SK-N-MC (cell line): ENCODE data around the gene TSPAN15.

Experiments used
- DNase-seq: peaks from one replicate; pipeline ENCODE4 v3.0.0-alpha.2; 2011; ENCODE audit warnings: low read depth, low spot score
- H3K27ac ChIP-seq: fragments of 200-600 bp; sonication (generic); 2 replicates; pipeline ENCODE4 v1.5.1; 2016; ENCODE audit warnings: mixed run types
- H3K36me3 ChIP-seq: fragments of 200-600 bp; sonication (generic); 2 replicates; pipeline ENCODE4 v1.6.1; 2017; ENCODE audit warnings: antibody characterized with exemption, low read length, mixed read lengths; ENCODE audit not compliant: insufficient read depth
- H3K4me3 ChIP-seq: fragments of 200-600 bp; sonication (generic); 2 replicates; pipeline ENCODE4 v1.5.1; 2016
- H3K9ac ChIP-seq: fragments of 200-600 bp; sonication (generic); 2 replicates; pipeline ENCODE4 v1.8.0; 2017; ENCODE audit warnings: mixed run types, mixed read lengths; ENCODE audit not compliant: insufficient read length
- H3K9me3 ChIP-seq: fragments of 200-600 bp; sonication (generic); 2 replicates; pipeline ENCODE4 v1.6.1; 2017; ENCODE audit warnings: low read depth, mild to moderate bottlenecking, antibody characterized with exemption, low read length, moderate library complexity, mixed read lengths
- EZH2 ChIP-seq: fragments of 200-600 bp; sonication (generic); IDR thresholded peaks from one replicate; pipeline ENCODE4 v1.6.1; 2017; ENCODE audit warnings: antibody characterized with exemption
- FOXP2 ChIP-seq: optimal IDR thresholded peaks from 2 replicates; pipeline ENCODE3; 2011; ENCODE audit warnings: mild to moderate bottlenecking, moderate library complexity; ENCODE audit not compliant: insufficient read depth; ENCODE audit errors: extremely low read length, control extremely low read depth
- POLR2AphosphoS5 ChIP-seq: IDR thresholded peaks from 2 replicates; pipeline ENCODE4 v1.6.1; 2012; ENCODE audit warnings: mild to moderate bottlenecking, low read depth, low read length, borderline replicate concordance

The TSPAN15 gene

GRCh38 chr10:69451209-69451783, at the start of gene TSPAN15:
TSPAN15 (plus strand) TSS chr10:69451465; CDS start chr10:69451595, 130 bp downstream.
- no peak within 1 kb of the TSS for H3K27ac ChIP-seq
- no peak for TF ChIP-seq FOXP2
- no peak for TF ChIP-seq EZH2
- TF ChIP-seq POLR2AphosphoS5, result no peak
- H3K9ac ChIP-seq, result peak within 1 kb of the TSS; percentile 45
- peak within 1 kb of the TSS; percentile 81 for H3K4me3 ChIP-seq
- H3K36me3 ChIP-seq, result no peaks in the 10 kb centered on the region
- DNase-seq, result no peak
- no peaks in the 10 kb centered on the region for H3K9me3 ChIP-seq

- Histone ChIP-seq H3K36me3 (no peaks in the 10 kb centered on the region), H3K4me3 (no peak overlapping the region), H3K9me3 (no peaks in the 10 kb centered on the region), H3K9ac (no peak overlapping the region), H3K27ac (no peak overlapping the region)
- no peak for TF ChIP-seq FOXP2
- no peak for DNase-seq
These were observed 48.9 kb upstream of the TSPAN15 start for GRCh38 chr10:69402386-69402785.

- Histone ChIP-seq H3K9me3 (no peaks in the 10 kb centered on the region), H3K27ac (no peak overlapping the region), H3K36me3 (no peaks in the 10 kb centered on the region), H3K9ac (no peak overlapping the region), H3K4me3 (no peak overlapping the region)
- DNase-seq, result no peak
- TF ChIP-seq EZH2 (no peak), FOXP2 (no peak), POLR2AphosphoS5 (no peak)
These were observed 48.2 kb upstream of the TSPAN15 start for GRCh38 chr10:69403066-69403465.

GRCh38 chr10:69403519-69403918, 47.7 kb upstream of the TSPAN15 start:
- no peak for DNase-seq
- Histone ChIP-seq H3K36me3 (no peaks in the 10 kb centered on the region), H3K9me3 (no peaks in the 10 kb centered on the region), H3K27ac (no peak overlapping the region), H3K4me3 (no peak overlapping the region), H3K9ac (no peak overlapping the region)
- TF ChIP-seq POLR2AphosphoS5 (no peak), EZH2 (no peak), FOXP2 (no peak)

GRCh38 chr10:69404786-69405185, 46.5 kb upstream of the TSPAN15 start:
- Histone ChIP-seq H3K27ac (no peak overlapping the region), H3K36me3 (no peaks in the 10 kb centered on the region), H3K4me3 (no peak overlapping the region), H3K9me3 (no peaks in the 10 kb centered on the region), H3K9ac (no peak overlapping the region)
- no peak for DNase-seq
- TF ChIP-seq EZH2 (no peak), POLR2AphosphoS5 (no peak), FOXP2 (no peak)

GRCh38 chr10:69405221-69405620, 46.0 kb upstream of the TSPAN15 start:
- no peak for TF ChIP-seq POLR2AphosphoS5
- no peak for TF ChIP-seq FOXP2
- no peak for TF ChIP-seq EZH2
- DNase-seq, result no peak
- H3K4me3 ChIP-seq, result no peak overlapping the region
- no peaks in the 10 kb centered on the region for H3K9me3 ChIP-seq
- H3K36me3 ChIP-seq, result no peaks in the 10 kb centered on the region
- H3K9ac ChIP-seq, result no peak overlapping the region
- H3K27ac ChIP-seq, result no peak overlapping the region

GRCh38 chr10:69406302-69406811, 44.9 kb upstream of the TSPAN15 start:
- H3K4me3 ChIP-seq, result no peak overlapping the region
- no peaks in the 10 kb centered on the region for H3K36me3 ChIP-seq
- H3K27ac ChIP-seq, result no peak overlapping the region
- no peak for DNase-seq
- H3K9me3 ChIP-seq, result no peaks in the 10 kb centered on the region
- TF ChIP-seq FOXP2 (no peak), POLR2AphosphoS5 (no peak), EZH2 (no peak)
- no peak overlapping the region for H3K9ac ChIP-seq

GRCh38 chr10:69406816-69407580, 44.3 kb upstream of the TSPAN15 start:
- H3K4me3 ChIP-seq, result no peak overlapping the region
- TF ChIP-seq EZH2 (no peak), FOXP2 (no peak), POLR2AphosphoS5 (no peak)
- no peaks in the 10 kb centered on the region for H3K9me3 ChIP-seq
- H3K36me3 ChIP-seq, result no peaks in the 10 kb centered on the region
- DNase-seq, result no peak
- H3K27ac ChIP-seq, result no peak overlapping the region
- no peak overlapping the region for H3K9ac ChIP-seq
